Right atrium auricular region (tissue), 2 donors: ENCODE results near the gene OGDHL. TPM values are rescaled to one million over a fixed set of nuclear protein-coding genes. Genes with fewer than 3 reads are reported as not detected.
A peak's percentile ranks its signal among the peaks of the same experiment; 100 is the strongest.
"Not testable (repeated sequence)": the region's sequence is repeated elsewhere in the genome, so short reads cannot be mapped to it uniquely, and the experiment has no call there.

Experiments used
- DNase-seq: peaks from one replicate; pipeline ENCODE4 v3.0.0-alpha.2; 2019; ENCODE audit warnings: low spot score
- H3K27ac ChIP-seq, 2 donors: fragments of 200-600 bp; sonication (generic); 1 replicate in 1 of 2; 2 replicates in 1 of 2; pipeline ENCODE4 v1.5.1; 2016 to 2019
- H3K27me3 ChIP-seq, 2 donors: fragments of 200-600 bp; sonication (generic); one replicate each; pipeline versions ENCODE4 v1.5.1 to v1.6.0; 2017 to 2019
- H3K36me3 ChIP-seq: fragments of 200-600 bp; sonication (generic); one replicate; pipeline ENCODE4 v1.5.1; 2016
- H3K4me1 ChIP-seq, 2 donors: fragments of 200-600 bp; sonication (generic); one replicate each; pipeline versions ENCODE4 v1.5.1 to v1.6.0; 2017 to 2019
- H3K4me3 ChIP-seq, 2 donors: fragments of 200-600 bp; sonication (generic); 1 replicate in 1 of 2; 2 replicates in 1 of 2; pipeline ENCODE4 v1.5.1; 2017 to 2019; ENCODE audit warnings: mild to moderate bottlenecking in 1 of 2, moderate library complexity in 1 of 2
- H3K9me3 ChIP-seq, 2 donors: fragments of 200-600 bp; sonication (generic); one replicate each; pipeline ENCODE4 v1.5.1; 2019
- CTCF ChIP-seq, 2 donors: fragments of 200-600 bp; sonication (generic); IDR thresholded peaks; one replicate each; pipeline ENCODE4 v1.5.1; 2019; ENCODE audit warnings: antibody characterized with exemption in 2 of 2
- total RNA-seq, 2 donors: library from RNA; depleted of rRNA; stranded (reverse); fragments of >200 nt; gene quantifications; one replicate each; pipeline ENCODE4 v1.1.0, GENCODE V29; 2016

Gene OGDHL
- total RNA-seq, 2 donors from 2014 or later: 5.2 to 6.4 TPM

GRCh38 chr10:49756031-49756430 is 6.1 kb downstream of the OGDHL start:
- no peaks in the 10 kb centered on the region for H3K9me3 ChIP-seq
- no peaks in the 10 kb centered on the region for H3K36me3 ChIP-seq
- TF ChIP-seq CTCF (IDR thresholded peaks at IDR 0.05): no peak
- H3K27ac ChIP-seq: no peak overlapping the region
- no peak overlapping the region for H3K4me3 ChIP-seq
- no peaks in the 10 kb centered on the region for H3K4me1 ChIP-seq
- no peak for DNase-seq
- no peaks in the 10 kb centered on the region for H3K27me3 ChIP-seq

- not testable (repeated sequence) for H3K9me3 ChIP-seq, H3K27ac ChIP-seq, H3K36me3 ChIP-seq, DNase-seq, H3K27me3 ChIP-seq, H3K4me1 ChIP-seq, H3K4me3 ChIP-seq
These were observed 7.2 kb downstream of the OGDHL start for GRCh38 chr10:49754951-49755350.

GRCh38 chr10:49752584-49752983 is 9.5 kb downstream of the OGDHL start:
- Histone ChIP-seq H3K27ac (no peak overlapping the region), H3K9me3 (no peaks in the 10 kb centered on the region), H3K4me3 (no peak overlapping the region), H3K36me3 (no peaks in the 10 kb centered on the region), H3K4me1 (no peaks in the 10 kb centered on the region), H3K27me3 (no peaks in the 10 kb centered on the region)
- DNase-seq: no peak
- no peak for TF ChIP-seq CTCF (IDR thresholded peaks at IDR 0.05)

- Histone ChIP-seq H3K9me3 (no peaks in the 10 kb centered on the region), H3K27me3 (no peaks in the 10 kb centered on the region), H3K4me3 (no peak overlapping the region), H3K36me3 (no peaks in the 10 kb centered on the region), H3K27ac (no peak overlapping the region), H3K4me1 (no peaks in the 10 kb centered on the region)
- TF ChIP-seq CTCF (IDR thresholded peaks at IDR 0.05): no peak
- DNase-seq: peak; percentile 49
These were observed 10.2 kb downstream of the OGDHL start for GRCh38 chr10:49751636-49752510.

GRCh38 chr10:49751216-49751615 is 10.9 kb downstream of the OGDHL start:
- Histone ChIP-seq H3K36me3 (no peaks in the 10 kb centered on the region), H3K4me1 (no peaks in the 10 kb centered on the region), H3K9me3 (no peaks in the 10 kb centered on the region), H3K27ac (no peak overlapping the region), H3K4me3 (no peak overlapping the region), H3K27me3 (no peaks in the 10 kb centered on the region)
- no peak for DNase-seq
- no peak for TF ChIP-seq CTCF (IDR thresholded peaks at IDR 0.05)

- DNase-seq: peak; percentile 43
- H3K9me3 ChIP-seq: no peaks in the 10 kb centered on the region
- no peaks in the 10 kb centered on the region for H3K4me1 ChIP-seq
- H3K36me3 ChIP-seq: no peaks in the 10 kb centered on the region
- no peaks in the 10 kb centered on the region for H3K27me3 ChIP-seq
- H3K4me3 ChIP-seq: no peak overlapping the region
- H3K27ac ChIP-seq: no peak overlapping the region
- TF ChIP-seq CTCF (IDR thresholded peaks at IDR 0.05): no peak
These were observed 11.6 kb downstream of the OGDHL start for GRCh38 chr10:49750546-49750945.
